HL-60 (cell line): ENCODE results near the gene ADAMTS12.

Experiments
- DNase-seq, 2 experiments: peaks; one replicate each; pipeline ENCODE4 v3.0.0-alpha.2; 2010 to 2020; ENCODE audit warnings: low read depth in 1 of 2, low spot score in 1 of 2
- H3K27ac ChIP-seq: fragments of 250-450 bp; sonication (Bioruptor Pico); replicated peaks from 2 replicates; pipeline ENCODE4 v1.5.1; 2020; ENCODE audit warnings: mild to moderate bottlenecking, moderate library complexity
- H3K27me3 ChIP-seq: fragments of 250-450 bp; sonication (Bioruptor Pico); 2 replicates; pipeline ENCODE4 v1.5.1; 2021; ENCODE audit warnings: mild to moderate bottlenecking, moderate library complexity; ENCODE audit not compliant: insufficient read depth, poor library complexity, severe bottlenecking
- H3K4me3 ChIP-seq: replicated peaks from 2 replicates; pipeline ENCODE4 v1.5.1; 2011; ENCODE audit warnings: mild to moderate bottlenecking, control low read depth, low read length; ENCODE audit not compliant: insufficient read depth
- GABPA ChIP-seq: IDR thresholded peaks from 2 replicates; pipeline ENCODE4 v1.6.1; 2012; ENCODE audit warnings: low read depth
- POLR2AphosphoS5 ChIP-seq: IDR thresholded peaks from 2 replicates; pipeline ENCODE4 v1.6.1; 2012; ENCODE audit warnings: low read depth
- SPI1 ChIP-seq: IDR thresholded peaks from 2 replicates; pipeline ENCODE4 v1.6.1; 2012; ENCODE audit warnings: low read depth, mild to moderate bottlenecking, borderline replicate concordance
- TF ChIP-seq, protein P1 (sequence below): IDR thresholded peaks from one replicate; pipeline ENCODE4 v1.5.1; 2011; ENCODE audit warnings: low read length, control low read depth, inconsistent platforms; ENCODE audit not compliant: insufficient read depth
- TF ChIP-seq, protein P2 (sequence below): IDR thresholded peaks from 2 replicates; pipeline ENCODE4 v1.6.1; 2012; ENCODE audit warnings: low read depth; ENCODE audit not compliant: insufficient replicate concordance

ADAMTS12 gene

DNA sequence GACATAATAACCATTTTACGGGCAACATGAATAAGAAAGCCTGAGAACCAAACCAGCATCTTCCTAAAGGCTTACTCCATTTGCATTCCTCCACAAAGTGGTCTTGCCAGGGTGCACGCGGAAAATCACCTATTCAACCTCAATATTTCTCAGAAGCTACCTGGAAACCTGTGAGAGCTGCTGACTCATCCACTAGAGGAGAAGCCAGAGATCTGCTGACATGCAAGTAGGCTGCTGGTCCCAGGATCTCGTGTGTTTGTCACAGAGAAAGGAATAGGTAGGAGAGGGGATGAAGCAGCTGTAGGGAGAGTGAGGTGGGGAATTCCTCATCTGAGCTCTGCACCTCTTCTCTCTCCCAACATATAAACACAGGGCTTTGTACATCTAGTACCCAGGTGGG, 138.1 kb downstream of the ADAMTS12 start:
- DNase-seq: no peak
- Histone ChIP-seq H3K27ac (no peak overlapping the region), H3K4me3 (no peak overlapping the region), H3K27me3 (peaks cover 2% of the 10 kb centered on the region)
- no peak for TF ChIP-seq SPI1
- TF ChIP-seq, protein P1, sequence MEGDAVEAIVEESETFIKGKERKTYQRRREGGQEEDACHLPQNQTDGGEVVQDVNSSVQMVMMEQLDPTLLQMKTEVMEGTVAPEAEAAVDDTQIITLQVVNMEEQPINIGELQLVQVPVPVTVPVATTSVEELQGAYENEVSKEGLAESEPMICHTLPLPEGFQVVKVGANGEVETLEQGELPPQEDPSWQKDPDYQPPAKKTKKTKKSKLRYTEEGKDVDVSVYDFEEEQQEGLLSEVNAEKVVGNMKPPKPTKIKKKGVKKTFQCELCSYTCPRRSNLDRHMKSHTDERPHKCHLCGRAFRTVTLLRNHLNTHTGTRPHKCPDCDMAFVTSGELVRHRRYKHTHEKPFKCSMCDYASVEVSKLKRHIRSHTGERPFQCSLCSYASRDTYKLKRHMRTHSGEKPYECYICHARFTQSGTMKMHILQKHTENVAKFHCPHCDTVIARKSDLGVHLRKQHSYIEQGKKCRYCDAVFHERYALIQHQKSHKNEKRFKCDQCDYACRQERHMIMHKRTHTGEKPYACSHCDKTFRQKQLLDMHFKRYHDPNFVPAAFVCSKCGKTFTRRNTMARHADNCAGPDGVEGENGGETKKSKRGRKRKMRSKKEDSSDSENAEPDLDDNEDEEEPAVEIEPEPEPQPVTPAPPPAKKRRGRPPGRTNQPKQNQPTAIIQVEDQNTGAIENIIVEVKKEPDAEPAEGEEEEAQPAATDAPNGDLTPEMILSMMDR: no peak
- TF ChIP-seq, protein P2, sequence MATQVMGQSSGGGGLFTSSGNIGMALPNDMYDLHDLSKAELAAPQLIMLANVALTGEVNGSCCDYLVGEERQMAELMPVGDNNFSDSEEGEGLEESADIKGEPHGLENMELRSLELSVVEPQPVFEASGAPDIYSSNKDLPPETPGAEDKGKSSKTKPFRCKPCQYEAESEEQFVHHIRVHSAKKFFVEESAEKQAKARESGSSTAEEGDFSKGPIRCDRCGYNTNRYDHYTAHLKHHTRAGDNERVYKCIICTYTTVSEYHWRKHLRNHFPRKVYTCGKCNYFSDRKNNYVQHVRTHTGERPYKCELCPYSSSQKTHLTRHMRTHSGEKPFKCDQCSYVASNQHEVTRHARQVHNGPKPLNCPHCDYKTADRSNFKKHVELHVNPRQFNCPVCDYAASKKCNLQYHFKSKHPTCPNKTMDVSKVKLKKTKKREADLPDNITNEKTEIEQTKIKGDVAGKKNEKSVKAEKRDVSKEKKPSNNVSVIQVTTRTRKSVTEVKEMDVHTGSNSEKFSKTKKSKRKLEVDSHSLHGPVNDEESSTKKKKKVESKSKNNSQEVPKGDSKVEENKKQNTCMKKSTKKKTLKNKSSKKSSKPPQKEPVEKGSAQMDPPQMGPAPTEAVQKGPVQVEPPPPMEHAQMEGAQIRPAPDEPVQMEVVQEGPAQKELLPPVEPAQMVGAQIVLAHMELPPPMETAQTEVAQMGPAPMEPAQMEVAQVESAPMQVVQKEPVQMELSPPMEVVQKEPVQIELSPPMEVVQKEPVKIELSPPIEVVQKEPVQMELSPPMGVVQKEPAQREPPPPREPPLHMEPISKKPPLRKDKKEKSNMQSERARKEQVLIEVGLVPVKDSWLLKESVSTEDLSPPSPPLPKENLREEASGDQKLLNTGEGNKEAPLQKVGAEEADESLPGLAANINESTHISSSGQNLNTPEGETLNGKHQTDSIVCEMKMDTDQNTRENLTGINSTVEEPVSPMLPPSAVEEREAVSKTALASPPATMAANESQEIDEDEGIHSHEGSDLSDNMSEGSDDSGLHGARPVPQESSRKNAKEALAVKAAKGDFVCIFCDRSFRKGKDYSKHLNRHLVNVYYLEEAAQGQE: no peak

DNA sequence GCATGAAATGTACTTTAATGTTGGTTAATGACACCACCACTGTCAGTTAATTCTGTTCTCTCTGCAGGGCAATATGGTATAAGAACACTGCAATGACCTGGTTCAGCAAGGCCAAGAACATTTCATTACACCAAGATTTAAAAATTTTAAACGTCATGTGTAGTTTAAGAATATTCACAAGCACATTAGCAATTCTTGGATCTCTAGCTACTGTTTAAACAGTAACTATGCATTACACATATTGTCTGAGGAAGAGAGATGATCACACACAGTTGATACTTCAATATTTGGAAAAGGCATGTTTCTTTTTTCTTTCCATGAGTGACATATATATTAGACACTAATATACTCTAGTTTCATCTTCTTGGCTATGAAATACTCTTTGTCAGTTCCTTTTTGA, 143.0 kb downstream of the ADAMTS12 start:
- peaks cover 2% of the 10 kb centered on the region for H3K27me3 ChIP-seq
- no peak for DNase-seq
- no peak overlapping the region for H3K4me3 ChIP-seq
- H3K27ac ChIP-seq: no peak overlapping the region
- TF ChIP-seq SPI1 (no peak), POLR2AphosphoS5 (no peak), GABPA (no peak)
- TF ChIP-seq, protein P2: no peak
- TF ChIP-seq, protein P1: no peak

DNA sequence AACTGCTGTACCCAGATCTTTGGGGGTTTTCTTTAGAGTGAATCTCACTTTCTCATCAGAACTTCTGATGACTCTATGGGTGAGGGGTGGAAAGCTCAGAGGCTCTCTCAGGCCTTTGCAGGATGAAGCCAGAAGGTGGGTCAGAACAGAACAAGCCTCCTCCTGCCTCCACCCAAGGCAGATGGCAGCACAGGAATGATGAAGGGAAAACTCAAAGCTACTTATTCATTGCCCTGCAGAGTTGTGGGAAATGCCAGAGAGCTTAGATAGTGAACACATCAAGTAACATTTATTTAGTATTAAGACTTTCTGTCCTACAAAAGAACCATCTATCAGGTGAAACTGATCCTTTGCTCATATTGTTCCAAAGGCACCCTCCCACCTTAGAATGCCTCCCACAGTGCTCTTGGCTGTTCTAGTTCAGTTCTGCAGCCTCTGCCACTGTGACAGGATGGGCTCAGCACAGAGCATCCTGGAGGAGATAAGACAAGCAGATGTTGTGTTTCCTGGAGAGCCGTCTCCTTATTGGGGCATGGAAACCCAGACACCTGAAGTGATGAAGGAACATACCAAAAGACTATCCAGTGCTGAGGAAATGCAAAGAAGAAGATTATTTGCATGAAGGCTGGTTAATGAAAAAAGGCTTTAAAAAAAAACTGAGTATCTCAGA, 146.6 kb downstream of the ADAMTS12 start:
- TF ChIP-seq, protein P1: no peak
- TF ChIP-seq POLR2AphosphoS5 (no peak), GABPA (no peak), SPI1 (no peak)
- TF ChIP-seq, protein P2: no peak
- no peaks in the 10 kb centered on the region for H3K27me3 ChIP-seq
- DNase-seq: no peak
- H3K27ac ChIP-seq: no peak overlapping the region
- H3K4me3 ChIP-seq: no peak overlapping the region
